HUDEP-2 (cell line): Measurements from ENCODE around the gene RAC3.
A peak's percentile ranks its signal among the peaks of the same experiment; 100 is the strongest.
"Not testable (repeated sequence)": the region's sequence is repeated elsewhere in the genome, so short reads cannot be mapped to it uniquely, and the experiment has no call there.

Experiments
- DNase-seq, 76 experiments: peaks; one replicate each; lab custom pipeline; 2025; ENCODE audit not compliant: unreplicated experiment in 76 of 76; lab: John Stamatoyannopoulos, UW

RAC3 gene

DNA sequence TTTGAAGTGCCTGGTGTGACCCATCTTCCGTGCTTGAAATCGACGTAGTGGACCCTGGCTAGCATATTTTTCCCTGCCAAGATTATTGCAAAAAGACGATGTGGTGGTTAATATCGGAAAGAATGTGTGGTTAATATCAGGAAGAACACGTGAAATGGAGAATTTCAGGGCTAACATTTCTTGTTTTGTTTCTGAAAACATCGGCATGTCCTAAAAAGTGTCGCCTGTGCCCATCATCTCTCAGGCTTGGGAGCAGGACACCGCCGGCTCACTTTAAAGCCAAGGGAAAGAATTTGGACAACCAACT is 6.4 kb downstream of the RAC3 start:
- DNase-seq: no peak

DNA sequence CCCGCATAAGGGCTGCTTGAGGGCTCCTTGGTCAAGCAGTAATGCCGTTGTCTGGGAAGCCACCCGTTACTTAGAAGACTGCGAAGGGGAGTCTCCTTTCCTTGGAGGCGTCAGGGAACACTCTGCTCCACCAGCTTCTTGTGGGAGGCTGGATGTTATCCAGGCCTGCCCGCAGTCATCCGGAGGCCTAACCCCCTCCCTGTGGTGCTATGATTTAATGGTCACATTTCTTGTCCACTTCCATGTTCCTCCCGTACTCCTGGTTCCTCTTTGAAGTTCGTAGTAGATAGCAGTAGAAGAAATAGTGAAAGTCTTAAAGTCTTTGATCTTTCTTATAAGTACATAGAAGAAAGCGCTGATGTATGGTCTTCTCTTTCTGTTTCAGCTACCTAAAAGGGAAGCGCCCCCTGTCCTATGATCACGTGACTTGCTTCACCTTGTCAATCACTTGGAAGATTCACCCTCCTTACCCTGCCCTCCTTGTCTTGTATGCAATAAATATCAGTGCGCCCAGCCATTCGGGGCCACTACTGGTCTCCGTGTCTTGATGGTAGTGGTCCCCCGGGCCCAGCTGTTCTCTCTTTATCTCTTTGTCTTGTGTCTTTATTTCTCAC is 7.4 kb downstream of the RAC3 start:
- DNase-seq: not testable (repeated sequence)

DNA sequence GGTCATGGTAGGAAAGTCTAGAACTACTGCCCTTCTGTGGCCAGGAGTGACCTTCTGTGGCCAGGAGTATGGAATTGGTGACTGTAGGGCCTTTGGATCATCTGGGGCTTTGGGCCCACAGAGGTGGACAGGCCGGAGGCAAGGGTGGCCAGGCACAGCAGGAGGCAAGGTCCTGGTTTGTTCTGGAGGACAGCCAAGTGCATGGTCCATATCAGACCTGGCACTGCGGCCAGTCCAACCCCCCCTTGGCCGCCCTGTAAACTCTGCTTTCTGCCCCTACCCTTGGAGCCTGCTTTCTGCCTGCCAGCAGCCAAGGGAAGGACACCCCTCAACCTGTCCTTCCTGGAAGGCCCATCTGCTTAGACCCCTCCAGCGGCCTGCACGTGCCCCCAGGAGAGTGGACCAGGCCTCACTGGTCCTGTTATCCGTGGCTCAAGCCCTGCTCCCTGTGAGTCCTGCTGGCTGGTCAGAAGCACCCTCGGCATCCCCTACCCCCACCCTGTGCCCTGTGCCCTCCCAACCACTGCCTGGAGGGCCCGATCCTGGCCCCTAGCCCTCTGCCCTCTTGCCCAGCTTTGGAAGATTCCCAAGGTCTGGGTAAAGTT is 8.3 kb downstream of the RAC3 start:
- DNase-seq: no peak

DNA sequence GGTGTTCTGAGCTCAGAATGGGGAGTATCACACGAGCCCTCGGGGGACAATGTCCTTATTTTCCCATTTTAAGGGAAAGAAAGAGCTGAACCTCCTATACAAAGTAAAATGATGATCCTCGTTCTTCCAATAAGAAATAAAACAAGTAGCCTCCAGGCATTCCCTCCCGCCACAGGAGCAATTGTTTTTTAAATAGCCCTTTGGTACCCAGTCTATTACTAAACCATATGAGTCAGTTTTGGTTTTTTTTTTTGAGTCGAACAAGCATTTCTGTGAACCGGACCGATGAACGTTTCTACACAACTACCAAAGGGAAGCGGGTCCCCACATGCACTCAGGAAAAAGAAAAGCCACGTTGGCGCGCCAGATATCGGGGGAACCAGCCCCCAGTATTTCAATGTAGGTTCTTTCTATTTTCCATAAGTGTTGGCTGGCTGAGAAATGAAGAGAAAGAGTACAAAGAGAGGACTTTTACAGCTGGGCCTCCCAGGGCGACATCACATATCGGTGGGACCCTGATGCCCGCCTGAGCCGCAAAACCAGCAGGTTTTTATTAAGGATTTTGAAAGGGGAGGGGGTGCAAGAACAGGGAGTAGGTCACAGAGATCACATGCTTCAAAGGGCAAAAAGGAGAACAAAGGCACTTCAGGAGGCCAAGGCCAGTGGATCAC is 9.8 kb downstream of the RAC3 start:
- no peak for DNase-seq

GRCh38 chr17:82042649-82043048 is 11.2 kb downstream of the RAC3 start:
- no peak for DNase-seq

GRCh38 chr17:82043507-82043906 is 12.0 kb downstream of the RAC3 start:
- no peak for DNase-seq

- no peak for DNase-seq
These were observed 14.5 kb downstream of the RAC3 start for GRCh38 chr17:82045936-82046484.

- no peak for DNase-seq
These were observed 15.4 kb downstream of the RAC3 start for GRCh38 chr17:82046903-82047302.

- no peak for DNase-seq
These were observed 15.9 kb downstream of the RAC3 start for GRCh38 chr17:82047379-82047778.

DNA sequence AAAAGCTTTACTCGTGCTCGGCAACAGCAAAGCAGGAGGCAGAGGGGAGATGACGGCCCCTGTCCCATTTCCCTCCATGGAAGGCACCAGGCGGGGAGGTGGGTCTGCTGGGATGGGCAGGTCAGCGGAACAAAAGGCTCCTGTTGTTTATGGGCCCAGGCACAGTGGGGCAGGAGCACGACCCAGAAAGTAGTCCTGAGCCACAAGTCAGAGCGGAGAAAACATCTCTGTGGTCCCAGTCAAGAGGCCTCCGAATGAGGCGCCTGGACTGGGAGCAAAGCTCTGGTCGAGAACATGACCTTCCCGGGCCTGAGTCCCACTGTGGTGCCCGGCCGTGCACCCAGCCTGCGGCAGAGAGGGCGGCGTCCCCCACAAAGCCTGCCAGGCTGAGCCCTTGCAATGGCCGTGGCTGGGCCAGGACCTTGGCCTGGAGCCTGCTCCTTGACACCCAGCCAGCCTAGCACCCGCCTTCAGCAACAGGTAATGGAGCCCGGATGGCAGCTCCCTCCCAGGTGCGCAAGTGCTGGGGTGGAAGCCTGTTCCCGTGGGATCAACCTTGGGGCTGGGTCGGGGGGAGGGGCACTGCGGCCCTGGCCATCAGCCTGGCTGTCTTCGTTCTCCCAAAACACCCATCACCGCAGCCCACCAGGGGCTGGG is 16.6 kb downstream of the RAC3 start:
- DNase-seq: no peak

- DNase-seq: no peak
These were observed 17.1 kb downstream of the RAC3 start for GRCh38 chr17:82048571-82048971.

DNA sequence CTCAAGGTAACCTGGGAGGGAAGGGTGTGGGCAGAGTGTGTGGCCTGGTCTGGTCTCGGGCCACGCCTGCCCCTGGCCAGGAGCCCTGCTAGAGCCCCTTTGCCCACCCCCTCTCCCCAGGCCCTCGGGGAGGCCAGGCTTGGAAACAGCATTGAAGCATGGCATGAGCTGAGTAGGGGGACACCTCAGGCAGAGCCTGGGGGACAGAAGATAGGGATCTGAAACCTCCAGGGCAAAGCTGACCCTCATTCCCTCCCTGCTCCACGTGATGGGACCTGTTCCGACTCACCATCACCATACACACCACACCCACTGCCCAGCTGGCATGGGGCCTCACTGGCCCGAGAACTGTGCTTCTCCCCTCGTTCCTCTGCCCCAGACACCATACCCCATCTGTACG is 17.6 kb downstream of the RAC3 start:
- no peak for DNase-seq

- no peak for DNase-seq
These were observed 18.1 kb downstream of the RAC3 start for GRCh38 chr17:82049521-82049971.

- no peak for DNase-seq
These were observed 18.8 kb downstream of the RAC3 start for GRCh38 chr17:82050152-82050760.

DNA sequence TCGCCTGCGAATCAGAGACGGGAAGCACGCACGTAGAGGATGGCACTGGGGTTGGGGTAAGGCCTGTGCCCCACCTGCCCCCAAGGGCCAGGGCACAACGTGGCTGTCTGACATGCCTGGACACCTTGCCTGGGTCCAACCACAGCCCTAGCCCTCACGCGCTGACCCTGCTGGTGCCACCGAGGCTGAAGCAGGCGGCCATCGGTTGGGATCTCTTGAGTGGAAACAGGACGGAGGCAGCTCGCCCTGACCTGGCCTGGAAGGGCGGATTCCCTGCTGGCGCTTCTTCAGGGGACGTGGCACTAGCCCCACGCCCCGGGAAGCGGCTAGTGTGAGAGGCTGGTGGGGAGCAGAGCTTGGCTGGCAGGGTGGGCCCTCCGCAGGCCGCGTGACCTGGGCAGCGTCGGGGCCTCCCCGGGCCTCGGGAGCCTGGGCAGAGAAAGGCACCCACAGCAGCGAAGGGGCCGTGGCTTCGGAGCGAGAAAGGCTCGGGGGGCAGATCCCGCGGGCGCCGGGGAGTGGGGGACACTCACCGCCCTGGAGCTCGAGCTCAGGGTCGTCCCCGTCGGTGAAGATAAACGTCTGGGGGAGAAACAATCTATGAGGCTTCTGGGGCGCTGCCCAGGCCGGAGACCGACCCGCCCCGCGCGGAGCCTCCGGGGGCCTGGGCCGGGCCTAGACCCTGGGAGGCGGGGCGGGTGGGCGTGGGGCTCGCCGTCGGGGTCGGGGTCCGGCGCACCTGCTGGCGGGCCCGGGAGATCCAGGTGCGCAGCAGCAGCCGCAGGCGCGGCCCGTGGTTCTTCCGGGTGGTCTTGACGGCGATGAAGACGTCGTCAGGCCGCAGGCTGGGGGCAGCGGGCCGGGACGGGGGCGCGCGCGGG is 19.5 kb downstream of the RAC3 start:
- DNase-seq: no peak

GRCh38 chr17:82051776-82052637 is 20.5 kb downstream of the RAC3 start, which contains the start of the genes GPS1 and RFNG:
Gene GPS1, plus strand, starts transcription at chr17:82051898. Its CDS starts 34 bp downstream, at chr17:82051932.
Gene RFNG, minus strand, starts transcription at chr17:82051811. Its CDS starts 45 bp downstream, at chr17:82051766.
- peak in 56 of 76 experiments; percentile 1 to 77 (median 52) for DNase-seq

DNA sequence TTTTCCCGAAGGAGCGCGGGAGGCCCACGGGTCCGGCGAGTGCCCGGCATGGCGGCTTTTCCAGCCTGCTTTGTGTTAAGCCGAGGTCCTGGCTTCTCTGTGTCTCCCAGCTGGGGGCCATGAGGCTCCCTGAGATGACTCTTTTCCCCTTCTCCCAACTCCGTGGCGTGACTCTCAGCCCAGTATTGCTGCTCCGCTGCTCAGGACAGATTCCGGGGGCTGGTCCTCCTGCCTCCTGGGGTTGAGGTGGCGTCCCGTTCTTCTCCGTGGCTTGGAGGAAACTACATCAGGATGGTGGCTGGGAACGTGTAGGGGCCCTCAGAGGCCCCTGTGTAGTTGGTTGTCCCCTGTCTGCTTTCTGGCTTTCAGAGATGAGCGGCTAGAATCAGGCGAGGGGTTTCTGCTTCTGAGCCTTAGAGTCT is 21.2 kb downstream of the RAC3 start:
- no peak for DNase-seq

DNA sequence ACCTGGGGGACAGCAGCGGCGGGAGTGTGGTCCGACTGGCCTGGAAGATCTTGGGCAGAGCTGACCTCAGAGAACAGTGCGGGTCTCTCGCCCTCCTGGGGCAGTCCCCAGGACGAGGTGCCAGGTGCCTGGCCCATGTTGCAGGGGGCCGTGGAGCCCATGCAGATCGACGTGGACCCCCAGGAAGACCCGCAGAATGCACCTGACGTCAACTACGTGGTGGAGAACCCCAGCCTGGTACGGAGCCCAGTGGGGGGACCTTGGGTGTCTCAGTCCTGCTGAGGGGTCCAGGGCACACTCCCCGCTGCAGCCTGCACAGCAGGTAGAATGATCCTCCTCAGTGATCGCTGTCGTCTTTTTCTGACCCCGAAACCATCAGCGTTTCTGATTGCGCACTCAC is 21.7 kb downstream of the RAC3 start:
- no peak for DNase-seq
